ENCODE data around the gene CRTAC1. TPM values are rescaled to one million over a fixed set of nuclear protein-coding genes. Genes with fewer than 3 reads are reported as not detected.

CRTAC1 gene
- total RNA-seq, 1 experiment from 2014 or later, result 1.2 TPM

GRCh38 chr10:97910661-97911060 lies 119.8 kb downstream of the CRTAC1 start:
- ATAC-seq (no peak), DNase-seq (ENCODE audit: low spot score) (no peak)
- H3K27me3 Mint-ChIP-seq (ENCODE audit: low read depth), result peaks cover 9% of the 10 kb centered on the region; the same call in 1 of the 2 replicates
- no peak for TF ChIP-seq ERG (CRISPR knock-in tag; IDR thresholded peaks at IDR 0.05)
- TF ChIP-seq GRHL2 (CRISPR knock-in tag; IDR thresholded peaks at IDR 0.05; ENCODE audit: insufficient replicate concordance, severe bottlenecking), result no peak
- TF ChIP-seq TCF7 (CRISPR knock-in tag; IDR thresholded peaks at IDR 0.05; ENCODE audit: low read depth), result no peak
- no peak for TF ChIP-seq ZNF671 (CRISPR knock-in tag; IDR thresholded peaks at IDR 0.05)
- TF ChIP-seq AFF4 (CRISPR knock-in tag; IDR thresholded peaks at IDR 0.05; ENCODE audit: borderline replicate concordance), result no peak
- TF ChIP-seq SMAD3 (CRISPR knock-in tag; IDR thresholded peaks at IDR 0.05; ENCODE audit: borderline replicate concordance), result no peak
- TF ChIP-seq CTCF (IDR thresholded peaks at IDR 0.05), result no peak
- no peak for TF ChIP-seq NFATC4 (CRISPR knock-in tag; IDR thresholded peaks at IDR 0.05)
- no peak for TF ChIP-seq ATF3 (CRISPR knock-in tag; conservative IDR thresholded peaks at IDR 0.05)
- TF ChIP-seq TP53 (CRISPR knock-in tag; IDR thresholded peaks at IDR 0.05), result no peak
- no peak for TF ChIP-seq AR (CRISPR knock-in tag; IDR thresholded peaks at IDR 0.05)
- TF ChIP-seq E2F4 (CRISPR knock-in tag; IDR thresholded peaks at IDR 0.05; ENCODE audit: borderline replicate concordance, low read depth), result no peak
- no peak for TF ChIP-seq NFYB (CRISPR knock-in tag; conservative IDR thresholded peaks at IDR 0.05; ENCODE audit: low read depth)
- TF ChIP-seq NR2C2 (CRISPR knock-in tag; IDR thresholded peaks at IDR 0.05), result no peak
- TF ChIP-seq NFE2L1 (CRISPR knock-in tag; IDR thresholded peaks at IDR 0.05), result no peak
- no peak for TF ChIP-seq STAT6 (CRISPR knock-in tag; conservative IDR thresholded peaks at IDR 0.05; ENCODE audit: low read depth)
- TF ChIP-seq ZBTB21 (CRISPR knock-in tag; IDR thresholded peaks at IDR 0.05; ENCODE audit: borderline replicate concordance), result no peak
- no peak for TF ChIP-seq ZNF121 (CRISPR knock-in tag; IDR thresholded peaks at IDR 0.05)
- no peak for TF ChIP-seq ATF6 (CRISPR knock-in tag; IDR thresholded peaks at IDR 0.05)
- no peak overlapping the region for H3K4me3 Mint-ChIP-seq
- H3K9me3 Mint-ChIP-seq, result no peaks in the 10 kb centered on the region
- ChIA-PET POLR2A (no interaction called here), CTCF (interaction anchor here (1.0 to 4.5 kb wide), 9 partner anchors 8 to 260 kb away, joined by 3 to 31 read pairs (median 6); partner anchors contain the start of gene CRTAC1)
- no peaks in the 10 kb centered on the region for H3K36me3 Mint-ChIP-seq
- peaks cover 15% of the 10 kb centered on the region for H3K4me1 Mint-ChIP-seq
- no peak overlapping the region for H3K27ac Mint-ChIP-seq

Measured in WTC11 (cell line).